Liver (tissue), 9 donors: Measurements from ENCODE around the gene USP21. TPM values are rescaled to one million over a fixed set of nuclear protein-coding genes. Genes with fewer than 3 reads are reported as not detected.

Experiments
- DNase-seq: peaks from one replicate; pipeline ENCODE4 v3.0.0-alpha.2; 2017; ENCODE audit warnings: low spot score
- H3K27ac ChIP-seq, 2 donors: one replicate each; pipeline ENCODE4 v1.7.0; 2013; ENCODE audit warnings: inconsistent platforms in 2 of 2, low read length in 2 of 2, control low read depth in 1 of 2, low read depth in 1 of 2, mild to moderate bottlenecking in 1 of 2
- H3K27me3 ChIP-seq, 4 donors: one replicate each; pipeline versions ENCODE4 v1.6.1 to v1.7.0; 2013; ENCODE audit warnings: low read length in 3 of 4, inconsistent platforms in 1 of 4, mild to moderate bottlenecking in 1 of 4, moderate library complexity in 1 of 4; ENCODE audit not compliant: control insufficient read depth in 4 of 4, insufficient read depth in 4 of 4
- H3K36me3 ChIP-seq, 4 donors: one replicate each; pipeline versions ENCODE4 v1.6.1 to v1.7.0; 2013; ENCODE audit warnings: low read length in 3 of 4, mild to moderate bottlenecking in 3 of 4, low read depth in 1 of 4, moderate library complexity in 1 of 4; ENCODE audit not compliant: control insufficient read depth in 4 of 4, insufficient read depth in 3 of 4
- H3K4me1 ChIP-seq, 4 donors: one replicate each; pipeline versions ENCODE4 v1.6.1 to v1.7.0; 2013; ENCODE audit warnings: low read length in 3 of 4, mild to moderate bottlenecking in 3 of 4, moderate library complexity in 1 of 4; ENCODE audit not compliant: control insufficient read depth in 4 of 4, insufficient read depth in 4 of 4
- H3K4me3 ChIP-seq, 3 donors: one replicate each; pipeline versions ENCODE4 v1.6.1 to v1.7.0; 2013; ENCODE audit warnings: low read length in 3 of 3, control low read depth in 1 of 3, low read depth in 1 of 3, mild to moderate bottlenecking in 1 of 3
- H3K9ac ChIP-seq, 2 donors: one replicate each; pipeline ENCODE4 v1.7.0; 2013; ENCODE audit warnings: low read length in 2 of 2, mild to moderate bottlenecking in 2 of 2, moderate library complexity in 2 of 2, control low read depth in 1 of 2, low read depth in 1 of 2
- H3K9me3 ChIP-seq, 4 donors: one replicate each; pipeline versions ENCODE4 v1.6.1 to v1.7.0; 2013; ENCODE audit warnings: low read length in 3 of 4; ENCODE audit not compliant: control insufficient read depth in 4 of 4
- ATF3 ChIP-seq: IDR thresholded peaks from 2 replicates; pipeline ENCODE4 v1.6.1; 2016; ENCODE audit warnings: antibody characterized with exemption
- EGR1 ChIP-seq, 2 donors: IDR thresholded peaks; 2 replicates each; pipeline ENCODE4 v1.6.1; 2016 to 2018; ENCODE audit warnings: antibody characterized with exemption in 2 of 2, low read depth in 2 of 2
- HNF4A ChIP-seq, 2 donors: conservative IDR thresholded peaks; 2 replicates each; pipeline ENCODE4 v1.6.1; 2016; ENCODE audit warnings: antibody characterized with exemption in 2 of 2, mild to moderate bottlenecking in 2 of 2
- HNF4G ChIP-seq: IDR thresholded peaks from 2 replicates; pipeline ENCODE4 v1.6.1; 2016; ENCODE audit warnings: antibody characterized with exemption
- JUND ChIP-seq, 2 donors: IDR thresholded peaks; 2 replicates each; pipeline ENCODE4 v1.6.1; 2016; ENCODE audit warnings: antibody characterized with exemption in 2 of 2
- MAX ChIP-seq: IDR thresholded peaks from 2 replicates; pipeline ENCODE4 v1.6.1; 2016; ENCODE audit warnings: antibody characterized with exemption
- NR2F2 ChIP-seq: IDR thresholded peaks from 2 replicates; pipeline ENCODE4 v1.6.1; 2016; ENCODE audit warnings: antibody characterized with exemption
- RAD21 ChIP-seq, 2 donors: IDR thresholded peaks; 2 replicates each; pipeline ENCODE4 v1.6.1; 2016; ENCODE audit warnings: antibody characterized with exemption in 2 of 2, mild to moderate bottlenecking in 2 of 2
- REST ChIP-seq: IDR thresholded peaks from 2 replicates; pipeline ENCODE4 v1.6.1; 2016; ENCODE audit warnings: antibody characterized with exemption, mild to moderate bottlenecking
- RXRA ChIP-seq, 2 donors: IDR thresholded peaks; 2 replicates each; pipeline ENCODE4 v1.6.1; 2017 to 2018; ENCODE audit warnings: antibody characterized with exemption in 2 of 2, mild to moderate bottlenecking in 1 of 2
- SP1 ChIP-seq: IDR thresholded peaks from 2 replicates; pipeline ENCODE4 v1.6.1; 2018; ENCODE audit warnings: antibody characterized with exemption, mild to moderate bottlenecking
- TAF1 ChIP-seq: conservative IDR thresholded peaks from 2 replicates; pipeline ENCODE4 v1.6.1; 2016; ENCODE audit warnings: antibody characterized with exemption, mild to moderate bottlenecking
- WGBS: extraction: QIAGEN DNeasy Blood & Tissue Kit; methylation state at CpG from one replicate; pipeline ENCODE4 v1.1.7; 2013; 5-methylcytosine and 5-hydroxymethylcytosine counted together
- polyA plus RNA-seq, 2 donors: library from polyadenylated mRNA; stranded (reverse) in 1 of 2; unstranded in 1 of 2; fragments of 200-250 nt in 1 of 2; fragments of >200 nt in 1 of 2; fragmentation: Nextera tagmentation in 1 of 2; extraction: Ambion mirVana in 1 of 2; gene quantifications; one replicate each; pipeline versions ENCODE4 v1.2.1 to v1.2.3, GENCODE V29; 2013 to 2015
- total RNA-seq, 2 donors: library from RNA; depleted of rRNA; stranded (reverse); fragments of >200 nt; gene quantifications; one replicate each; pipeline ENCODE4 v1.2.3, GENCODE V29; 2014
- TF ChIP-seq, protein P1 (sequence below): fragments of 150-350 bp; IDR thresholded peaks from 2 replicates; pipeline ENCODE4 v1.5.1; 2017; ENCODE audit warnings: improper control_type of control experiment, low read depth, low read length; ENCODE audit not compliant: missing input control
- donor health status: healthy.
- donor health status: healthy.
- donor health status: healthy.
- donor health status: healthy.
- donor health status: healthy.

The USP21 gene
- total and polyA plus RNA-seq, 4 donors, result 4.1 to 9.0 (median 6.5) TPM

DNA sequence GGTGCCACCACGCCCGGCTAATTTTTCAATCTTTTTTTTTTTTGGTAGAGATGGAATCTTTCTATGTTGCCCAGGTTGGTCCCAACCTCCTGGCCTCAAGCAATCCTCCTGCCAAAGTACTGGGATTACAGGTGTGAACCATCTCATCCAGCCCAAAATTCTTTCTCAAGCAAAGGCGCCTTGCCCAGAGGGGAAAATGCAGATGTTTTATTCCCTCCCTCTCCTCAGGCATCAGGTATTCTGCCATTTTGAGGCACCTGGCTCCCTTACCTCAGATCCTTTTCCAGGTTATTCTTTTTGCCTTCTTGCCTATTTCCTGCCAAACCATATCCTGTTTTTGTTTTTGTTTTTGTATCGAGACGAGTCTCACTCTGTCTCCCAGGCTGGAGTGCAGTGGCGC lies 29.1 kb downstream of the USP21 start:
- Histone ChIP-seq H3K36me3 (peaks cover 0 to 5% (median under 1%) of the 10 kb centered on the region in 4 donors), H3K4me1 (peaks cover 6 to 13% (median 12%) of the 10 kb centered on the region in 4 donors), H3K4me3 (no peak overlapping the region), H3K9ac (no peak overlapping the region), H3K27ac (no peak overlapping the region), H3K9me3 (no peaks in the 10 kb centered on the region), H3K27me3 (no peaks in the 10 kb centered on the region)
- no peak for DNase-seq
- TF ChIP-seq HNF4A (conservative IDR thresholded peaks at IDR 0.05), result no peak
- no peak for TF ChIP-seq RXRA (IDR thresholded peaks at IDR 0.05)
- TF ChIP-seq, protein P1, sequence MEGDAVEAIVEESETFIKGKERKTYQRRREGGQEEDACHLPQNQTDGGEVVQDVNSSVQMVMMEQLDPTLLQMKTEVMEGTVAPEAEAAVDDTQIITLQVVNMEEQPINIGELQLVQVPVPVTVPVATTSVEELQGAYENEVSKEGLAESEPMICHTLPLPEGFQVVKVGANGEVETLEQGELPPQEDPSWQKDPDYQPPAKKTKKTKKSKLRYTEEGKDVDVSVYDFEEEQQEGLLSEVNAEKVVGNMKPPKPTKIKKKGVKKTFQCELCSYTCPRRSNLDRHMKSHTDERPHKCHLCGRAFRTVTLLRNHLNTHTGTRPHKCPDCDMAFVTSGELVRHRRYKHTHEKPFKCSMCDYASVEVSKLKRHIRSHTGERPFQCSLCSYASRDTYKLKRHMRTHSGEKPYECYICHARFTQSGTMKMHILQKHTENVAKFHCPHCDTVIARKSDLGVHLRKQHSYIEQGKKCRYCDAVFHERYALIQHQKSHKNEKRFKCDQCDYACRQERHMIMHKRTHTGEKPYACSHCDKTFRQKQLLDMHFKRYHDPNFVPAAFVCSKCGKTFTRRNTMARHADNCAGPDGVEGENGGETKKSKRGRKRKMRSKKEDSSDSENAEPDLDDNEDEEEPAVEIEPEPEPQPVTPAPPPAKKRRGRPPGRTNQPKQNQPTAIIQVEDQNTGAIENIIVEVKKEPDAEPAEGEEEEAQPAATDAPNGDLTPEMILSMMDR, result no peak
- no peak for TF ChIP-seq MAX
- no peak for TF ChIP-seq SP1
- no peak for TF ChIP-seq HNF4G
- TF ChIP-seq JUND (IDR thresholded peaks at IDR 0.05), result no peak
- no peak for TF ChIP-seq NR2F2
- TF ChIP-seq TAF1, result no peak
- TF ChIP-seq RAD21 (IDR thresholded peaks at IDR 0.05), result no peak
- no peak for TF ChIP-seq ATF3
- TF ChIP-seq EGR1 (IDR thresholded peaks at IDR 0.05; ENCODE audit: low read depth in 2 of 2), result no peak
- 81% methylated on average over 6 of the region's 6 CpGs for WGBS

DNA sequence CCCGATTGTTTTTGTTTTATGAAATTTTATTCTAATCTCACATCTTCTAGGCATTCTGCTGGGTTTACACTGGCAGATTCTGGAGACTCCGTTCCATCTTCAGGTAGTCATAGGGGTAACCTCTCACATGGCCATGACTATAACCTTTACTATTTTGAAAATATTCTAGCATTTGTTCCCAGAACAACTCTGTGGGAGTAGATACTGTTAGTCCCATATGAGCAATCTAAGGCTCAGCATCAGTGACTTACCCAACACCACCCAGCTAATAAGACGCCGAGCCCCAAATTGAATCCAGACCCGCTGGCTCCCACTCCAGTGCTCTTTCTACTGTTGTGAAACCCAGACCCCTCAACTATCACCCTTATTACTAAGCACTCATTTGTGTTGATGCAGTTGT lies 29.7 kb downstream of the USP21 start:
- no peak for DNase-seq
- WGBS, result 95% methylated on average over 5 of the region's 5 CpGs
- Histone ChIP-seq H3K27ac (no peak overlapping the region), H3K9me3 (no peaks in the 10 kb centered on the region), H3K36me3 (peaks cover 0 to 5% (median under 1%) of the 10 kb centered on the region in 4 donors), H3K27me3 (no peaks in the 10 kb centered on the region), H3K4me1 (peaks cover 9 to 20% (median 17%) of the 10 kb centered on the region in 4 donors), H3K9ac (no peak overlapping the region), H3K4me3 (no peak overlapping the region)
- TF ChIP-seq EGR1 (IDR thresholded peaks at IDR 0.05; ENCODE audit: low read depth in 2 of 2) (no peak), TAF1 (no peak), HNF4A (conservative IDR thresholded peaks at IDR 0.05) (no peak), ATF3 (no peak), REST (no peak)
